HG03025 (cell line): ENCODE results near the gene ITFG2.

Source experiments
- ATAC-seq: cut with Tn5 transposase; IDR thresholded peaks from one replicate; pipeline ENCODE4 v1.9.1; 2021; ENCODE audit warnings: mild to moderate bottlenecking, moderate library complexity; ENCODE audit not compliant: unreplicated experiment, low FRiP score

ITFG2 gene

DNA sequence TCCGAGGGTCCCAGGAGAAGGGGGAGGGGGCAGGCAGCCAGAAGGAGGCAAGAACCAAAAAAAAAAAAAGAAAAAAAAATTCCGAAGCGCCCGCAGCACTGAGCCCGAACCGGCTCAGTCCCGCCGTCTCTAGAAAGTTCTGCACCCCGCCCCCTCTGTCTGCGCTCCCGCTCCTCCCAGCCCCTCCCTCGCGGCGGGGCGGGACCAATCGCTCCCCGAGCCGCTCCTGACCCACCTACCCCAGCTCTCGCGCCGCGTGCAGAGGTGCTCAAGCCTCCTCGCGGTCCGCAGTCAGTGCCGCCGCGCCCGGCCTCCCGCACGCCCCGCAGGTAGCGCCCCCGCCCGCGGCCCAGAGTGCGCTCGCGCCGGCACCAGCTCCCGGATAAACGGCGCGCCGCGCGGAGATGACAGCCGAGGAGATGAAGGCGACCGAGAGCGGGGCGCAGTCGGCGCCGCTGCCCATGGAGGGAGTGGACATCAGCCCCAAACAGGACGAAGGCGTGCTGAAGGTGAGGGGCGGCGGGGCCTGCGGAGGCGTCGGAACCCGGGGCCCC, 17.7 kb upstream of the ITFG2 start, which contains the start of gene FKBP4:
Gene FKBP4 (plus strand): TSS at position 235 of the 554 bp plus-strand sequence. CDS start 170 bp downstream, at position 405.
- peak; percentile 77 for ATAC-seq

DNA sequence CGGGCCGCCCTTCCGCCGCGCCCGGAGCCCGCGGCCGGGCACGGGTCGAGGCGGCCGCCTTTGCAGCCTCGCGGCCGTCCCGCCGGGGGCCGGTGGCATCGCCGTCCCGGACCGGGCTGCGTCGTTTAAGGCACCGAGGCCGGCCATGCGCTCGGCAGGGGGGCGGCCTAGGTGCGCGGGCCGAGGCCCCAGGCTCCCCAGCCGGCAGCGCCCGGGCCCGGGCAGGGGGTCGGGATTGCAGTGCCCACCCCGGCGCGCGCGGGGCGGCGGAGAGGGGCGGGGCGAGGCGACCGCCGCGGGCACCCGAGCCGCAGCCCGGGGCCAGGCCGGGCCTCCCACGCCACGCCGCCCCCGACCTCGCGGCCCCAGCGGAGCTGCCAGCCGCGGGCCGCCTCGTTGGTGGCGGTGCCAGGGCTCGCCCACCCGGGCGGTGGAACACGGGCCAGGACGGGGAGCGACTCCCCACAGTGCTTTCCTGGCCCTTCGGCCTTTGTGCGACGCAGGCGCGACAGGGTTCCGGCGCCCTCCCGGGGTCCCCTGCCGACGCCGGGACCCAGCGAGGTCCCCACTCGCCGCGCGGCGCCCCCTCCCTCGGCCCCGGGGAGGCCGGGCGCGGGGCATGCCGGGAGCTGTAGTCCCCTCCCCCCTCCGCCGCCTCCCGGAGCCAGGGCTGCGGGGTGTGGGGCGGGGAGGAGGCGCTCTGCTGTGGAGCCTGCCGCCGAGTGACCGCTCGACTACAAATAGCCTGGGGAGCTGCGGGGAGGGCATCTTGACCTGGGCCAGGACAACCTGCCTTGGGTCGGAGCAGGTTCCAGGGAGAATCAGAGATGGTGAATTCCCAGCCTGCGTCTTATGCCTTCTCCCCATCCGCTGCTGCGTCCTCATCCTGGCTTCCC, 16.9 kb upstream of the ITFG2 start:
- ATAC-seq, result peak; percentile 61

DNA sequence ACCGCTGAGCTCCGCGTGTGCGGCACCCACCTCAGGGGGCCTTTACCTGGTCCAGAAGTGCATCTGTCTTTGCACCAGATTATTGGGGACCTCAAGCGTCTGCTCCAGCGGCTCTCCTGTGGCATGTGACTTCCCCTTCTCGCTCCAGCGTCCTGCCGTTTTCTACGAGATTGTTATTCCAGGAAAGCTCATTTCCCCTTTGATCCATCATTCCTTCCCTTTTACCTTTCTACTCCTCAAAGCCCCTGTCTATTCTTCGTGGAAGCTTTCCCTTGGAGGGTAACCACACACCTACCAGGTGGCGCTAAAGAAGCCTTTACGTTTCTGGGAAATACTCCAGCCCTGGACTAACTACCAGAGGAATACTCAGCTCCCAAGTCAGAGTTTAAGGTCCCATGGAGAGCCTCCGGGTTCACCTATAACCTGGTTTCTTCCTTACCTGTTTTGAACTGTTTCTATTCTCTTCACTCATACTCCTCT, 16.2 kb upstream of the ITFG2 start:
- no peak for ATAC-seq

DNA sequence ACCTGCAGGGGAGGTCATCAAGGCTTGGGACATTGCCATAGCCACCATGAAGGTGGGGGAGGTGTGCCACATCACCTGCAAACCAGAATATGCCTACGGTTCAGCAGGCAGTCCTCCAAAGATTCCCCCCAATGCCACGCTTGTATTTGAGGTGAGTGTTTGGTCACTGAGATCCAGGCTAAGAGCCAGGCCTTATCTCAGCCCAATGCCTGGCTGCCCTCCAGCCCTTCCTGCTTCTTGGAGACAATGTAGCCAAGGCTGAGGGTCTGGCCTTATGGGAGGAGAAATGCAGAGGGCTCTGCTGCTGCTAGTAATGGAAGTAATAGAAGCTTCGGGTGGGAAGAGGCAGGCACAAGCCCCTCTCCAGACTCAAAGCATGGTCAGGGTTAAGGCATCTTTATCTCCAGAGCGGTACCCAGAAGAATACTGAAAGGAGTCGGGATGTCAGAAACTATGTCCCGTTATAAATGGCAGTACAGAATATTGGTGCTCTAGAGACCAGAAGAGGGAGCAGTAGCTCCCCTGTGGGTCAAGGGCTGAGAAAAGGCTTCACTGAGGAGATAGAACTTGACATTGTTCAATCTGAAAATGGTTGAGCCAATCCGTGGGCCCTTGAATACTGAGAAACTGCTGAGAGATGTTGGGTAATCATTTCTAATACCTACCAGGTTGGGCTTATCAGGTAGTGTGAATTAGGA, 14.6 kb upstream of the ITFG2 start:
- ATAC-seq, result no peak

DNA sequence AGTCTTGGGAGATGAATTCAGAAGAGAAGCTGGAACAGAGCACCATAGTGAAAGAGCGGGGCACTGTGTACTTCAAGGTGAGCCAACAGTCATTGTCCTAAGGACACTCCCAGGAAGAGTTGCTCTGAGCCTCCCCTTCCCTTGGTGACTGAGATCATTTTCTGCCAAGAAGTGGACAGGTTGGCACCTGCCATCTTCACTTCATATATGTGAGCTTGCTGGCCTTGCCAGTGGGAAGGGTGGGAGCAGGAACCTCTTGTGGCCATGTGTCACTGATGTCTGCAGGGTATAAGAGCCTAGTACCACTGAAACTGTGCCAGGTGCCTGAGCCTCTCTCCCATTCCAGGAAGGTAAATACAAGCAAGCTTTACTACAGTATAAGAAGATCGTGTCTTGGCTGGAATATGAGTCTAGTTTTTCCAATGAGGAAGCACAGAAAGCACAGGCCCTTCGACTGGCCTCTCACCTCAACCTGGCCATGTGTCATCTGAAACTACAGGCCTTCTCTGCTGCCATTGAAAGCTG, 12.4 kb upstream of the ITFG2 start:
- no peak for ATAC-seq

DNA sequence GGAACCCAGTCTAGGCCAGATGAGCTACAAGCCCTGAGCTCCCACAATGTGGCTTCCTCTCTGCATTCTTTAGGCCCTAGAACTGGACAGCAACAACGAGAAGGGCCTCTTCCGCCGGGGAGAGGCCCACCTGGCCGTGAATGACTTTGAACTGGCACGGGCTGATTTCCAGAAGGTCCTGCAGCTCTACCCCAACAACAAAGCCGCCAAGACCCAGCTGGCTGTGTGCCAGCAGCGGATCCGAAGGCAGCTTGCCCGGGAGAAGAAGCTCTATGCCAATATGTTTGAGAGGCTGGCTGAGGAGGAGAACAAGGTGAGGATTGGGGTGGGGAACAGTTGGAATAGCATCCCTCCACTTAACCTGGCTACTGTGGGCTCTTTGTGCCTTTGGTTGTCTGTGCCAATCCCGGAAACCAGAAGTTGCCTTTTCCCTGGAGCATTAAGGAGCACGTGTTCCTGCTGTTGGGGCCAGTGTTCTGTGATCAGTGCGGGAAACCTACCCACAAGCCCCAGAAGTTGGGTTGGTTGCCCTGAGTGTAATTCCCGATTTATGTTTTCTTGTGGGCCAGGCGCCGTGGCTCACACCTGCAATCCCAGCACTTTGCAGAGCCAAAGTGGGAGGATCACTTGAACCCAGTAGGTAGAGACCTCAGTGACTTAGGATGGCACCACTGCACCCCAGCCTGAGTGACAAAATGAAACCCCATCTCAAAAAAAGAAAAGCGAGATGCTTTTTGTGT, 11.3 kb upstream of the ITFG2 start:
- ATAC-seq, result no peak

DNA sequence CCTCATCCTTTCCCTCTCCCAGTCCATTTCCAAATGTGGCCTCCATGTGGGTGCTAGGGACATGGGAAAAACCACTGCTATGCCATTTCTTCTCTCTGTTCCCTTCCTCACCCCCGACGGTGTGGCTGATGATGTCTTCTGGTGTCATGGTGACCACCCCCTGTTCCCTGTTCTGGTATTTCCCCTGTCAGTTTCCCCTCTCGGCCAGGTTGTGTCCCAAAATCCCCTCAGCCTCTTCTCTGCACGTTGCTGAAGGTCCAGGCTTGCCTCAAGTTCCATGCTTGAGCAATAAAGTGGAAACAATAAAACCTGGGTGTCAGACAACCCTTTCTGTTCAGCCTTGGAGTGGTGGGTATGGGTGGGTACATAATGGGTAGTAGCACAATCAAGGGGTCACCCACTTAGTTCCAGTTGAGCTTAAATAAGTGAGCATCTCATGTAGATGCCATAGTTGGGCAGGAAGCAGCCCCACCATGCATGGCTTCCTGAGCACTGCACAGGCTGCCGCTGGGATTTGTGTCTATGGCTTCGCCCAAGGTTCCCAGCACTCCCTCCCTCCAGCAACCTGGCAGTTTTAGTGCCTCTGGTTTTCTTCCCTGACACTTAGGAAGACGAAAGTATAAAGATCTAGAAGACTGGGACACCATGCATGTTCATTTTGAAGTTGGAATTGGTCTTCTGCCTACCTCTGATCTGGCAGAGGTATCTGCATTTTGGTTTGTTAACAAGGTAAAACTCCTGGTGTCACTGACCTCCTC, 8.7 kb upstream of the ITFG2 start:
- no peak for ATAC-seq

DNA sequence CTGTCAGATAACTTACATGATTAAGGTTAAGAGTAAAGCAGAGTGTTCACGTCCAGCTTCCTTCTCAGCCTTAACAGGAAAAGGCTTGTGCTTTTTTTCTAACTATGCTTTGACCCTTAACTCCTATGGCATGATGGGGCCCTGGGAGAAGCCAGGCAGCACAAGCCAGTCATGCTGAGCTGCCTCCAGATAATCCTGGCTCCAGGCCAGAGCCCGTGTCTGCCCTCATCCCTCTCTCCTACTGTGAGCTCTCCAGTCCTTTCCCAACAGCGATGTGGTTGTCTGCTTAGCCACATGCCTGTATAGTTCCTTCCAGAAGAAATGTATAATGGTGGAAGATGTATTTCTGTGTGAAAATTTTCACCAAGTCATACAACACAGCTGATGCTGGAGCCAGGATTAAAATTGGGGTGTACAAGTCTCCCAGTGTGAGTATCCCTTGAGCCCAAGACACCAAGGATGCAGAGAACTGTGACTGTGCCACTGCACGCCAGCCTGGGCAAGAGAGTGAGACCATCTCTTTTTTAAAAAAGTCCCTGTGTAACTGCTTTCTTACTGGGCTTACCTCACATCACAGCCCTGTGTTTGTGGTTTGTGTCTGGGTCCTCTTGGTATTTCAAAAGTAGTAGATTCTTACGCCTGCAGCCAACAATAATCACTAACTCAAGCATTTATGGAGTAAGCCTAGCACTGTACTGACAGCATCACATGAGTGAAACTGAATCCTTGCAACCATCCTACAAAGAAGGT, 7.9 kb upstream of the ITFG2 start:
- no peak for ATAC-seq

DNA sequence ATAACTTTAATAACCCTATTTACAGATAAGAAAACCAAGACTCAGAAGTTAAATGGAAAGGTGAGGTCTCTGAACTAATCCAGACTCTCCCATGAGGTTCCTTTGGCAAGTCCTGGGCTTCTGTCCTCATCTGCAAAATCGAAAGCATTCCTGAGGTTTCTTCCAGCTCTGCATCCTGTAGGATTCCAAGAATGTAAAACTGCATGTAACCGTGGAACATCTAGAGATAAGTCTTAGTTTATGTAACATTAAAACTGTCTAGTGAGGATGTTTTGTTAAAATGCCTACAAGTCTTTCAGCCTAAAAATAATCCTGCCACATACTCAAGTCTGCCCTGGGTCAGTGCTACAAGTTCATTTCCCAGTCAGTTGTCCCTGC, 7.3 kb upstream of the ITFG2 start:
- ATAC-seq, result no peak

DNA sequence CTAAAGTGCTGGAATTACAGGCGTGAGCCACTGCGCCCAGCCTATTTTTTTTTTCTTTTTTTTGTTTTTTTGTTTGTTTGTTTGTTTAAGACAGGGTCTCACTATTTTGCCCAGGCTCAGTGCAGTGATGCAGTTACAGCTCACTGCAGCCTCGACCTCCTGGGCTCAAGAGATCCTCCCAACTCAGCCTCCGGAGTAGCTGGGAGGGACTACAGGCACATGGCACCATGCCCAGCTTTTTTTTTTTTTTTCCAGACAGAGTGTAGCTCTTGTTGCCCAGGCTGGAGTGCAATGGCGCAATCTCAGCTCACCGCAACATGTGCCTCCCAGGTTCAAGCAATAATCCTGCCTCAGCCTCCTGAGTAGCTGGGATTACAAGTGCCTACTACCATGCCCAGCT, 5.8 kb upstream of the ITFG2 start:
- no peak for ATAC-seq

DNA sequence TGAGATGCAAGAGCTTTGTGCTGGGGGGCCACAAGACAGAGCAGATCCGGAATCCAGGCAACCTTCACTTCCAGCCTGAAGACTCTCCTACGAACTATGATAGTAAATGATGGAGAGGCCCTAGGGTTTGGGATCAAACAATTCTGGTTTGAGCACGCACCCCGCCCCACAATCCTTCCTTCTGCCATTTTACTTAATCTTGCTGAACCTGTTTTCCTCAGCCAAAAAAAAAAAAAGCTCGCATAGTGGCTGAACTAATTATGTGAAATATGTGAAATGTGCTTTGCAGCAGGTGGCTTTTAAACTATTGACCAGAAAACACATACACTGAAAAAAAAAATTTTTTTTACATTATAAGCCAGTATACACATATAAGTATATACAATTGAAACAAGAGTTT, 667 bp upstream of the ITFG2 start:
- no peak for ATAC-seq

DNA sequence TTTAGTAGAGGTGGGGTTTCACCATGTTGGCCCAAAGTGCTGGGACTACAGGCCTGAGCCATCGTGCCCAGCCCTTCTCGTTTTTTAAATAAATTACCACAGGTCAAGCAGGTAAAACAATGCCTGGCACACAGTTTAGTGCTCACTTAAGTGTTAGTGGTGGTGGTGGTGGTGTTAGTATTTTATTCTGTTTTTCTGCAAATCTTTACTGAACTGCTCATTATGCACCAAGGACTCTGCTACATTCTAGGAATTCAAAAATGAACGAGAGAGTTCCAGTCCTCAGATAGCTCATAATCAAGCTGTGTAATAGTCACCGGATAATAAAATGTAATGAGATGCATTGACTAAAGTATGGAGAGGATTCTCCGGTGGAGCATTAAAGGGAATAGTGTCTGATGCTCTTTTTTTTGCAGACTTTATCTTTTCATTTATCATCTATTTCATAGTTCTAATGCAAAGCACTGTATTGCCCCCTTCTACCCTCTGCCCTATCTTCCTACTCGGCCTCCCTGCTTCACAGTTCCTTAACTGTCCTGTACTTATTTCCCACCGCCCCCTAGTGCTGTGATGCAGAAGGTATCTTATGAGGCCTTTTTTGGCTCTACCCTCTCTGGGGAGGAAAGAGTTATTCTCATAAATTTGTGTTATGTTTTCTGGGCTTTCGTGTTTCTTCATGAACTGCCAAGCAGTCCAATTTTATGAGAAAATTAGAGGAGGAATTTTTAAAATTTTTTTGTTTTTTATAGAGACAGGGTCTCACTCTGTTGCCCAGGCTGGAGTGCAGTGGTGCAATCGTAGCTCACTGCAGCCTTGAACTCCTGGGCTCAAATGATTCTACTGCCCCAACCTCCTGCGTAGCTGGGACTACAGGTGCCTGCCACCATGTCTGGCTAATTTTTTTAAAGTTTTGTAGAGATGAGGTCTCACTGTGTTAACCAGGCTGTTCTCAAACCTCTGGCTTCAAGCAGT, 1.0 kb downstream of the ITFG2 start:
- no peak for ATAC-seq

DNA sequence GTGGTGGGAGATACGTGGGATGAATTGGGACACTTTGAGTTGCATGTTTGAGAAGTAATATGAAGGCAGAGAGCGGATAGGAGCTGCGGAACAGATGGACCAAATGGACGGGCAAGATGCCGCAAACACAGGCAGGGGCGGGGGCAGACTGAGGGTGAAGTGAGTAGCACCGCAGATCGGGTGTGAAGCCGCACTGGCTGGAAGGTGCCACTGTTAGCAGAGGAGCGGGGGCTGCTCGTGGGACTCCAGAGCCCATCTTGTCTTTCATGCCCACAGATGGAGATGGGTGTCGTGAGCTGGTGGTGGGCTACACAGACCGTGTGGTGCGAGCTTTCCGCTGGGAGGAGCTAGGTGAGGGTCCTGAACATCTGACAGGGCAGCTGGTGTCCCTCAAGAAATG, 7.3 kb downstream of the ITFG2 start:
- ATAC-seq, result no peak

DNA sequence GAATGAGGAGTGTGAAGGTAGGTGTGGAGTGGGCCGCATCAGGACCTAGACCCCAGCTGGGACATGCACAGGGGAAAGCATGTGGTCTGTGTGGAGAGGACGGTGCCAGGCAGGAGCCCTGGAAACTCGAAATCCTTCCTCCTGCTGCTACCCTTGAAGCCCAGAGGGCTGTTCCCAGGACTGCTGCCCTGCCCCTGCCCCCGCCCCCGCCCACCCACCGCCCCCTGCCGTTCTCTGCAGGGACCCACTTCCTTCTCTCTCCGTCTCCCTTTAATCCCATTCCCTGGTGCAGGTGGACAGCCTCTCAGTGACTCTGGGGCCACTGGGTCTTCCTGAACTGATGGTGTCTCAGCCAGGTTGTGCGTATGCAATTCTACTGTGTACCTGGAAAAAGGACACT, 8.0 kb downstream of the ITFG2 start:
- no peak for ATAC-seq

DNA sequence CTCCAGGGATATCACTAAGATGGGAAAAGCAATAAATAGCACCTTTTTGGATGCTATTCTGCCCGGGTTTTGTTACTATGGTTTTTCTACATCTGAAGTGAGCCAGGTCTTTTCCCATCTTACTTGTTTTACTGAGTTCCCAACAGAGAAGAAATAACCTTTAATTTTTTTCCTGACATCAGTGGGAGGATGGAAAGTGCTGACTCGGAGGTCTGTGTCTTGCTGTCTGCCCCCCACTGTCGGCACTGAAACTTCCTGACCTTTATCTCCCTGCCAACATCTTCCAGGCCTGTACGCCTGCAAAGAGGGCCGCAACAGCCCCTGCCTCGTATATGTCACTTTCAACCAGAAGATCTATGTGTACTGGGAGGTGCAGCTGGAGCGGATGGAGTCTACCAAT, 11.0 kb downstream of the ITFG2 start:
- ATAC-seq, result no peak

DNA sequence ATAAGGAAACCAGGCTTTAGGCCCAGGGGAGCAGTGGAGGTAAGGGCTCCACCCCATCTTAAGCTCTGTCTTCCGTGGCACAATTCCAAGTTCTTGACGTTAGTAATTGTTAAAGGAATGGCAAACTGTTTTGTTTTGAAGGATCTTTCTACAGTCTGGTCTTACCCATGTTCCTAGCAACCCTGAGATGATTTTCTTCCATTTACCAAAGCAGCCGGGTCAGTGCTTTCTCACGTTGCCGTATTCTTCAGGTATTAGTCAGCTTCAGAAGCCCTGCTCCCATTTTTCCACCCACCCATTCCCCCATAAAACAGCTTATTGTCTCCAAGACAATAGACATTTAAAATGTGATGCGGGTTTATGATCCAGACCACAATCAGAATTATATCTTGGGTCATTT, 12.1 kb downstream of the ITFG2 start:
- no peak for ATAC-seq

DNA sequence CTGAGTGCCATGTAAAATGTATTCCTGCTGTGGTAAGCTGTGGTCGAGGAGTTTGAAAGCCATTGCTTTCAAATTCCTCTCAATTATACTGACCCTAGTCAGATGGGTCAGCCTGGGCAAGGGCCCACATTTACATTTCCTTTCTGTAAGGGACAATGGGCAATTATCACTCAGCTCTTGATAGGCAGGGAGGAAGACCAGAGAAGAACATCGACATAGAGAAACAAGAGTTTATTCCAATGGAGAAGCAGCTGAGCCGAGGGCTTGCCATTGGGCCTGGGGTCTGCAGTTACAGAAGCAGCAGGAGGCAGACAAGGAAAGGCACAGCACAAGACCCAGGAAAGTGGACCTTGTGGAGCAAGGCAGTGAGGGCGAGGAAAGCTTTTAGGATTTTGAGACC, 12.7 kb downstream of the ITFG2 start:
- no peak for ATAC-seq

DNA sequence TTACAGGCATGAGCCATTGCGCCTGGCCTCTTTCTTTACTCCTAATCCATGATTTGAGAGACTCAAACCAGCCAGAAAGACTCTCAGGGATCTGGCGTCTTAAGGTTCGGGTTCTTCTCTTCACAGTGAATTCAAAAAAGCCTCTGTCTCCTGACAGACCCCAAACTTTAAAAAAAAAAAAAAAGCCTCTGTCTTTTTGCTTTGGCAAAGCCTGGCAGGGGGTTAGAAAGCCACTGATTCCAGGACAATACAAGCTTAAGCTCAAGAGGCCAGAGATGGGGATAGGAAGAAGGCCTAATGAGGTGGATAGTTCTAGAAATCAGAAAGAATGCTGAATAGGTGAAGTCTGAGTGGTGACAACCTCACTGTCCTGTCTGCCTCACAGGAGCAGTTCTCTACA, 13.6 kb downstream of the ITFG2 start:
- ATAC-seq, result no peak
